HepG2 (cell line): ENCODE results near the gene PLCB1. TPM values are rescaled to one million over a fixed set of nuclear protein-coding genes. Genes with fewer than 3 reads are reported as not detected.

ENCODE experiments used
- FOSL2 ChIP-seq: sonication (generic); formaldehyde crosslinking; IDR thresholded peaks from 2 replicates; pipeline ENCODE4 v1.4.0; 2020; ENCODE audit warnings: missing genetic modification reagents
- FOXA3 ChIP-seq: IDR thresholded peaks from 2 replicates; pipeline ENCODE4 v1.6.1; 2016; ENCODE audit warnings: missing genetic modification reagents, missing compliant biosample characterization
- NCOA2 ChIP-seq: sonication (generic); formaldehyde crosslinking; IDR thresholded peaks from 2 replicates; pipeline ENCODE4 v1.8.0; 2022; ENCODE audit warnings: inconsistent platforms
- PCBP1 ChIP-seq: fragments of 200-400 bp; formaldehyde crosslinking; IDR thresholded peaks from 2 replicates; pipeline ENCODE4 v1.6.1; 2017; ENCODE audit warnings: mild to moderate bottlenecking, low read depth, low read length, borderline replicate concordance
- PHF20 ChIP-seq: sonication (generic); formaldehyde crosslinking; IDR thresholded peaks from 2 replicates; pipeline ENCODE4 v1.5.0; 2020; ENCODE audit warnings: mild to moderate bottlenecking, missing genetic modification reagents
- SIN3B ChIP-seq: fragments of 150-350 bp; IDR thresholded peaks from 2 replicates; pipeline ENCODE4 v1.6.1; 2014; ENCODE audit warnings: low read length
- SOX13 ChIP-seq, 3 experiments: fragments of 450-650 bp in 1 of 3; sonication (generic) in 1 of 3; formaldehyde crosslinking in 1 of 3; IDR thresholded peaks in 2 of 3; conservative IDR thresholded peaks in 1 of 3; 2 replicates each; pipeline versions ENCODE4 v1.5.0 to v1.6.1; 2016 to 2020; ENCODE audit warnings: antibody characterized with exemption in 1 of 3, mild to moderate bottlenecking in 1 of 3, missing compliant biosample characterization in 1 of 3, missing genetic modification reagents in 1 of 3, moderate library complexity in 1 of 3
- TBX2 ChIP-seq: sonication (generic); formaldehyde crosslinking; IDR thresholded peaks from 2 replicates; pipeline ENCODE4 v1.5.0; 2020; ENCODE audit warnings: missing genetic modification reagents, mild to moderate bottlenecking, borderline replicate concordance
- ZNF274 ChIP-seq: sonication (generic); formaldehyde crosslinking; IDR thresholded peaks from 2 replicates; pipeline ENCODE4 v1.5.1; 2020; ENCODE audit warnings: mild to moderate bottlenecking, missing genetic modification reagents
- ZNF317 ChIP-seq: sonication (generic); formaldehyde crosslinking; IDR thresholded peaks from 2 replicates; pipeline ENCODE4 v1.5.0; 2020; ENCODE audit warnings: mild to moderate bottlenecking, missing genetic modification reagents
- ZNF619 ChIP-seq: sonication (generic); formaldehyde crosslinking; IDR thresholded peaks from 2 replicates; pipeline ENCODE4 v1.4.0; 2020; ENCODE audit warnings: mild to moderate bottlenecking, missing genetic modification reagents
- polyA plus RNA-seq, 8 experiments: library from polyadenylated mRNA; depleted of rRNA in 3 of 8; stranded (reverse) in 7 of 8; unstranded in 1 of 8; fragments of >200 nt; fragmentation: Illumina TruSeq in 4 of 8; extraction: Trizol in 4 of 8; gene quantifications; 2 replicates each; pipeline versions ENCODE4 v1.2.1 to v1.2.3, GENCODE V29; 2011 to 2016; ENCODE audit warnings: low read depth in 4 of 8, missing spikeins in 1 of 8, mixed read lengths in 1 of 8; ENCODE audit not compliant: insufficient read depth in 1 of 8
- total RNA-seq, 5 experiments: library from RNA; depleted of rRNA; stranded (reverse); fragments of >200 nt; fragmentation: Illumina TruSeq; extraction: Trizol; gene quantifications; 2 replicates each; pipeline ENCODE4 v1.2.3, GENCODE V29; 2016; ENCODE audit warnings: low read depth in 1 of 5
- TF ChIP-seq, protein P1 (sequence below): sonication (generic); formaldehyde crosslinking; IDR thresholded peaks from 2 replicates; pipeline ENCODE4 v1.4.0; 2020; ENCODE audit warnings: mild to moderate bottlenecking, missing genetic modification reagents
- TF ChIP-seq, protein P2 (sequence below): sonication (generic); formaldehyde crosslinking; IDR thresholded peaks from 2 replicates; pipeline ENCODE4 v1.5.0; 2020; ENCODE audit warnings: missing genetic modification reagents
- TF ChIP-seq, protein P3 (sequence below): sonication (generic); formaldehyde crosslinking; IDR thresholded peaks from 2 replicates; pipeline ENCODE4 v1.4.0; 2020; ENCODE audit warnings: missing genetic modification reagents
- TF ChIP-seq, protein P4 (sequence below): sonication (generic); formaldehyde crosslinking; IDR thresholded peaks from 2 replicates; pipeline ENCODE4 v1.4.0; 2020; ENCODE audit warnings: missing genetic modification reagents, borderline replicate concordance
- TF ChIP-seq, protein P5 (sequence below): sonication (generic); formaldehyde crosslinking; IDR thresholded peaks from 2 replicates; pipeline ENCODE4 v1.4.0; 2020; ENCODE audit warnings: missing genetic modification reagents, borderline replicate concordance
- TF ChIP-seq, protein P6 (sequence below): sonication (generic); formaldehyde crosslinking; IDR thresholded peaks from 2 replicates; pipeline ENCODE4 v1.4.0; 2020; ENCODE audit warnings: missing genetic modification reagents

The PLCB1 gene
- total and polyA plus RNA-seq, 2 of the 13 experiments (the other 11 are each of a cell fraction or from before 2014, with no cell fraction given), result 42.4 to 55.9 TPM

DNA sequence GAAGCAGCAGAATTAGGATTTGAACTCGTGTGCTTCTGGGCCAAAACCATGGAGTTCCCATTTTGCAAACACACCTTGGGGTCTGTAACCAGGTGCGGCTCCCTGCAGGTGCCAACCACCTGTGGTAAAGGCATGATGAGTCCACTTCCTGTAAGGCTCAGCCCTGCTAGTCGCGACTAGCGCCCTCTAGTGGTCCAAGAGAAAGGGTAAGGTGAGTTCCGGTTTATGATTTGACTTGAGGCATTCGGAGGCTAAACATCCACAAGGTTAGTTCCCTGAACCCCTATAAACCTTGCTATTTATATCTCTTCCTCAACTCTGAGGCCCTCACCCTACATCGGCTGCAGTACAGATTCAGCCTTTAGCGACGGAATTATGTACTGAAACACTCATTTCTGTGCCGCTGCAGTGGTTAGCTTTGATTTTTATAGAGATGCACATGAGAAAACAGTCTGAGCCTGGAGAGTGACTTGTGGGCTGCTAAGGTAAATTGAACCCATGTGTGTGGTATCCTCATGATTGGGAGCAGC, 173.4 kb downstream of the PLCB1 start (continued):
- TF ChIP-seq SOX13 (IDR thresholded peaks at IDR 0.05) (no peak), SOX13 (CRISPR knock-in tag; conservative IDR thresholded peaks at IDR 0.05 in 1 of 2, IDR thresholded peaks at IDR 0.05 in 1 of 2) (peak in 1 of 2 experiments; percentile 64; a peak in 3 of 4 replicates), PHF20 (CRISPR knock-in tag) (0 out of 2 replicates have a peak, but pooled peaks have one; percentile 26), ZNF274 (CRISPR knock-in tag) (no peak), ZNF317 (CRISPR knock-in tag) (0 out of 2 replicates have a peak, but pooled peaks have one; percentile 41), TBX2 (CRISPR knock-in tag) (peak; percentile 69; the same call in 1 of the 2 replicates), SIN3B (no peak), NCOA2 (CRISPR knock-in tag) (0 out of 2 replicates have a peak, but pooled peaks have one; percentile 13), FOSL2 (peak; percentile 73), ZNF619 (CRISPR knock-in tag) (0 out of 2 replicates have a peak, but pooled peaks have one; percentile 55), FOXA3 (peak; percentile 29; the same call in 1 of the 2 replicates), PCBP1 (no peak)
- TF ChIP-seq, protein P1, sequence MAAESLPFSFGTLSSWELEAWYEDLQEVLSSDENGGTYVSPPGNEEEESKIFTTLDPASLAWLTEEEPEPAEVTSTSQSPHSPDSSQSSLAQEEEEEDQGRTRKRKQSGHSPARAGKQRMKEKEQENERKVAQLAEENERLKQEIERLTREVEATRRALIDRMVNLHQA (CRISPR knock-in tag), result no peak
- TF ChIP-seq, protein P2, sequence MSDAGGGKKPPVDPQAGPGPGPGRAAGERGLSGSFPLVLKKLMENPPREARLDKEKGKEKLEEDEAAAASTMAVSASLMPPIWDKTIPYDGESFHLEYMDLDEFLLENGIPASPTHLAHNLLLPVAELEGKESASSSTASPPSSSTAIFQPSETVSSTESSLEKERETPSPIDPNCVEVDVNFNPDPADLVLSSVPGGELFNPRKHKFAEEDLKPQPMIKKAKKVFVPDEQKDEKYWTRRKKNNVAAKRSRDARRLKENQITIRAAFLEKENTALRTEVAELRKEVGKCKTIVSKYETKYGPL (CRISPR knock-in tag), result 0 out of 2 replicates have a peak, but pooled peaks have one; percentile 31
- TF ChIP-seq, protein P3, sequence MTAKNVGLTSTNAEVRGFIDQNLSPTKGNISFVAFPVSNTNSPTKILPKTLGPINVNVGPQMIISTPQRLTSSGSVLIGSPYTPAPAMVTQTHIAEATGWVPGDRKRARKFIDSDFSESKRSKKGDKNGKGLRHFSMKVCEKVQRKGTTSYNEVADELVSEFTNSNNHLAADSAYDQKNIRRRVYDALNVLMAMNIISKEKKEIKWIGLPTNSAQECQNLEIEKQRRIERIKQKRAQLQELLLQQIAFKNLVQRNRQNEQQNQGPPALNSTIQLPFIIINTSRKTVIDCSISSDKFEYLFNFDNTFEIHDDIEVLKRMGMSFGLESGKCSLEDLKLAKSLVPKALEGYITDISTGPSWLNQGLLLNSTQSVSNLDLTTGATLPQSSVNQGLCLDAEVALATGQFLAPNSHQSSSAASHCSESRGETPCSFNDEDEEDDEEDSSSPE, result no peak
- TF ChIP-seq, protein P4, sequence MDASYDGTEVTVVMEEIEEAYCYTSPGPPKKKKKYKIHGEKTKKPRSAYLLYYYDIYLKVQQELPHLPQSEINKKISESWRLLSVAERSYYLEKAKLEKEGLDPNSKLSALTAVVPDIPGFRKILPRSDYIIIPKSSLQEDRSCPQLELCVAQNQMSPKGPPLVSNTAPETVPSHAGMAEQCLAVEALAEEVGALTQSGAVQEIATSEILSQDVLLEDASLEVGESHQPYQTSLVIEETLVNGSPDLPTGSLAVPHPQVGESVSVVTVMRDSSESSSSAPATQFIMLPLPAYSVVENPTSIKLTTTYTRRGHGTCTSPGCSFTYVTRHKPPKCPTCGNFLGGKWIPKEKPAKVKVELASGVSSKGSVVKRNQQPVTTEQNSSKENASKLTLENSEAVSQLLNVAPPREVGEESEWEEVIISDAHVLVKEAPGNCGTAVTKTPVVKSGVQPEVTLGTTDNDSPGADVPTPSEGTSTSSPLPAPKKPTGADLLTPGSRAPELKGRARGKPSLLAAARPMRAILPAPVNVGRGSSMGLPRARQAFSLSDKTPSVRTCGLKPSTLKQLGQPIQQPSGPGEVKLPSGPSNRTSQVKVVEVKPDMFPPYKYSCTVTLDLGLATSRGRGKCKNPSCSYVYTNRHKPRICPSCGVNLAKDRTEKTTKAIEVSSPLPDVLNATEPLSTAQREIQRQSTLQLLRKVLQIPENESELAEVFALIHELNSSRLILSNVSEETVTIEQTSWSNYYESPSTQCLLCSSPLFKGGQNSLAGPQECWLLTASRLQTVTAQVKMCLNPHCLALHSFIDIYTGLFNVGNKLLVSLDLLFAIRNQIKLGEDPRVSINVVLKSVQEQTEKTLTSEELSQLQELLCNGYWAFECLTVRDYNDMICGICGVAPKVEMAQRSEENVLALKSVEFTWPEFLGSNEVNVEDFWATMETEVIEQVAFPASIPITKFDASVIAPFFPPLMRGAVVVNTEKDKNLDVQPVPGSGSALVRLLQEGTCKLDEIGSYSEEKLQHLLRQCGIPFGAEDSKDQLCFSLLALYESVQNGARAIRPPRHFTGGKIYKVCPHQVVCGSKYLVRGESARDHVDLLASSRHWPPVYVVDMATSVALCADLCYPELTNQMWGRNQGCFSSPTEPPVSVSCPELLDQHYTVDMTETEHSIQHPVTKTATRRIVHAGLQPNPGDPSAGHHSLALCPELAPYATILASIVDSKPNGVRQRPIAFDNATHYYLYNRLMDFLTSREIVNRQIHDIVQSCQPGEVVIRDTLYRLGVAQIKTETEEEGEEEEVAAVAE, result peak; percentile 45; the same call in 1 of the 2 replicates
- TF ChIP-seq, protein P5, sequence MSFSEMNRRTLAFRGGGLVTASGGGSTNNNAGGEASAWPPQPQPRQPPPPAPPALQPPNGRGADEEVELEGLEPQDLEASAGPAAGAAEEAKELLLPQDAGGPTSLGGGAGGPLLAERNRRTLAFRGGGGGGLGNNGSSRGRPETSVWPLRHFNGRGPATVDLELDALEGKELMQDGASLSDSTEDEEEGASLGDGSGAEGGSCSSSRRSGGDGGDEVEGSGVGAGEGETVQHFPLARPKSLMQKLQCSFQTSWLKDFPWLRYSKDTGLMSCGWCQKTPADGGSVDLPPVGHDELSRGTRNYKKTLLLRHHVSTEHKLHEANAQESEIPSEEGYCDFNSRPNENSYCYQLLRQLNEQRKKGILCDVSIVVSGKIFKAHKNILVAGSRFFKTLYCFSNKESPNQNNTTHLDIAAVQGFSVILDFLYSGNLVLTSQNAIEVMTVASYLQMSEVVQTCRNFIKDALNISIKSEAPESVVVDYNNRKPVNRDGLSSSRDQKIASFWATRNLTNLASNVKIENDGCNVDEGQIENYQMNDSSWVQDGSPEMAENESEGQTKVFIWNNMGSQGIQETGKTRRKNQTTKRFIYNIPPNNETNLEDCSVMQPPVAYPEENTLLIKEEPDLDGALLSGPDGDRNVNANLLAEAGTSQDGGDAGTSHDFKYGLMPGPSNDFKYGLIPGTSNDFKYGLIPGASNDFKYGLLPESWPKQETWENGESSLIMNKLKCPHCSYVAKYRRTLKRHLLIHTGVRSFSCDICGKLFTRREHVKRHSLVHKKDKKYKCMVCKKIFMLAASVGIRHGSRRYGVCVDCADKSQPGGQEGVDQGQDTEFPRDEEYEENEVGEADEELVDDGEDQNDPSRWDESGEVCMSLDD (CRISPR knock-in tag), result no peak
- TF ChIP-seq, protein P6, sequence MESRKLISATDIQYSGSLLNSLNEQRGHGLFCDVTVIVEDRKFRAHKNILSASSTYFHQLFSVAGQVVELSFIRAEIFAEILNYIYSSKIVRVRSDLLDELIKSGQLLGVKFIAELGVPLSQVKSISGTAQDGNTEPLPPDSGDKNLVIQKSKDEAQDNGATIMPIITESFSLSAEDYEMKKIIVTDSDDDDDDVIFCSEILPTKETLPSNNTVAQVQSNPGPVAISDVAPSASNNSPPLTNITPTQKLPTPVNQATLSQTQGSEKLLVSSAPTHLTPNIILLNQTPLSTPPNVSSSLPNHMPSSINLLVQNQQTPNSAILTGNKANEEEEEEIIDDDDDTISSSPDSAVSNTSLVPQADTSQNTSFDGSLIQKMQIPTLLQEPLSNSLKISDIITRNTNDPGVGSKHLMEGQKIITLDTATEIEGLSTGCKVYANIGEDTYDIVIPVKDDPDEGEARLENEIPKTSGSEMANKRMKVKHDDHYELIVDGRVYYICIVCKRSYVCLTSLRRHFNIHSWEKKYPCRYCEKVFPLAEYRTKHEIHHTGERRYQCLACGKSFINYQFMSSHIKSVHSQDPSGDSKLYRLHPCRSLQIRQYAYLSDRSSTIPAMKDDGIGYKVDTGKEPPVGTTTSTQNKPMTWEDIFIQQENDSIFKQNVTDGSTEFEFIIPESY, result peak; percentile 39; the same call in 1 of the 2 replicates
